ENCODE measurements around the gene PUM1.
"Not testable (repeated sequence)": the region's sequence is repeated elsewhere in the genome, so short reads cannot be mapped to it uniquely, and the experiment has no call there.

DNA sequence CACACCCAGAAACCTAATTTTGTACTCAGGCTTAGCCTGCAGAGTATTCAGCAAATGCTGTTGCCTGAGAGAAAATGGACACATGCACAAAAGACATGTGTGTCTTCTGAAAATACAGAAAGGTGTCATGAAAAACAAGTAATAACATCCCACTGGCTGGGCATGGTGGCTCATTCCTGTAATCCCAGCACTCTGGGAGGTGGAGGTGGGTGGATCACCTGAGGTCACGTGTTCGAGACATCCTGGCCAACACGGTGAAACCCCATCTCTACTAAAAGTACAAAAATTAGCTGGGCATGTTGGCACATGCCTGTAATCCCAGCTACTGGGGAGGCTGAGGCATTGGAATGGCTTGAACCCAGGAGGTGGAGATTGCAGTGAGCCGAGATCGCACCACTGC is 18.0 kb downstream of the PUM1 start:
- TF ChIP-seq MXI1 (IDR thresholded peaks at IDR 0.05; ENCODE audit: borderline replicate concordance, low read depth, low read length); POLR2A (IDR thresholded peaks at IDR 0.05; ENCODE audit: low read depth, low read length); MAZ (IDR thresholded peaks at IDR 0.05; ENCODE audit: borderline replicate concordance, low read depth, low read length); BHLHE40 (IDR thresholded peaks at IDR 0.05; ENCODE audit: low read depth, low read length); RAD21 (IDR thresholded peaks at IDR 0.05; ENCODE audit: low read length); CHD1 (IDR thresholded peaks at IDR 0.05; ENCODE audit: low read depth, low read length); RFX5 (IDR thresholded peaks at IDR 0.05; ENCODE audit: low read depth, low read length); RCOR1 (IDR thresholded peaks at IDR 0.05; ENCODE audit: insufficient replicate concordance, low read length); CEBPB (IDR thresholded peaks at IDR 0.05; ENCODE audit: low read depth, low read length): not testable (repeated sequence)
- TF ChIP-seq, protein P1, sequence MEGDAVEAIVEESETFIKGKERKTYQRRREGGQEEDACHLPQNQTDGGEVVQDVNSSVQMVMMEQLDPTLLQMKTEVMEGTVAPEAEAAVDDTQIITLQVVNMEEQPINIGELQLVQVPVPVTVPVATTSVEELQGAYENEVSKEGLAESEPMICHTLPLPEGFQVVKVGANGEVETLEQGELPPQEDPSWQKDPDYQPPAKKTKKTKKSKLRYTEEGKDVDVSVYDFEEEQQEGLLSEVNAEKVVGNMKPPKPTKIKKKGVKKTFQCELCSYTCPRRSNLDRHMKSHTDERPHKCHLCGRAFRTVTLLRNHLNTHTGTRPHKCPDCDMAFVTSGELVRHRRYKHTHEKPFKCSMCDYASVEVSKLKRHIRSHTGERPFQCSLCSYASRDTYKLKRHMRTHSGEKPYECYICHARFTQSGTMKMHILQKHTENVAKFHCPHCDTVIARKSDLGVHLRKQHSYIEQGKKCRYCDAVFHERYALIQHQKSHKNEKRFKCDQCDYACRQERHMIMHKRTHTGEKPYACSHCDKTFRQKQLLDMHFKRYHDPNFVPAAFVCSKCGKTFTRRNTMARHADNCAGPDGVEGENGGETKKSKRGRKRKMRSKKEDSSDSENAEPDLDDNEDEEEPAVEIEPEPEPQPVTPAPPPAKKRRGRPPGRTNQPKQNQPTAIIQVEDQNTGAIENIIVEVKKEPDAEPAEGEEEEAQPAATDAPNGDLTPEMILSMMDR (conservative IDR thresholded peaks at IDR 0.05; ENCODE audit: low read depth, low read length) = not testable (repeated sequence)

All from IMR-90 (cell line).